Middle frontal gyrus (tissue), 1 donor: ENCODE results near the gene MARVELD2.
"Not testable (repeated sequence)": the region's sequence is repeated elsewhere in the genome, so short reads cannot be mapped to it uniquely, and the experiment has no call there.

Experiments
- DNase-seq: peaks from one replicate; pipeline ENCODE4 v3.0.0-alpha.2; 2015; ENCODE audit warnings: low spot score; ENCODE audit errors: extremely low spot score

The MARVELD2 gene, protein sequence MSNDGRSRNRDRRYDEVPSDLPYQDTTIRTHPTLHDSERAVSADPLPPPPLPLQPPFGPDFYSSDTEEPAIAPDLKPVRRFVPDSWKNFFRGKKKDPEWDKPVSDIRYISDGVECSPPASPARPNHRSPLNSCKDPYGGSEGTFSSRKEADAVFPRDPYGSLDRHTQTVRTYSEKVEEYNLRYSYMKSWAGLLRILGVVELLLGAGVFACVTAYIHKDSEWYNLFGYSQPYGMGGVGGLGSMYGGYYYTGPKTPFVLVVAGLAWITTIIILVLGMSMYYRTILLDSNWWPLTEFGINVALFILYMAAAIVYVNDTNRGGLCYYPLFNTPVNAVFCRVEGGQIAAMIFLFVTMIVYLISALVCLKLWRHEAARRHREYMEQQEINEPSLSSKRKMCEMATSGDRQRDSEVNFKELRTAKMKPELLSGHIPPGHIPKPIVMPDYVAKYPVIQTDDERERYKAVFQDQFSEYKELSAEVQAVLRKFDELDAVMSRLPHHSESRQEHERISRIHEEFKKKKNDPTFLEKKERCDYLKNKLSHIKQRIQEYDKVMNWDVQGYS

DNA sequence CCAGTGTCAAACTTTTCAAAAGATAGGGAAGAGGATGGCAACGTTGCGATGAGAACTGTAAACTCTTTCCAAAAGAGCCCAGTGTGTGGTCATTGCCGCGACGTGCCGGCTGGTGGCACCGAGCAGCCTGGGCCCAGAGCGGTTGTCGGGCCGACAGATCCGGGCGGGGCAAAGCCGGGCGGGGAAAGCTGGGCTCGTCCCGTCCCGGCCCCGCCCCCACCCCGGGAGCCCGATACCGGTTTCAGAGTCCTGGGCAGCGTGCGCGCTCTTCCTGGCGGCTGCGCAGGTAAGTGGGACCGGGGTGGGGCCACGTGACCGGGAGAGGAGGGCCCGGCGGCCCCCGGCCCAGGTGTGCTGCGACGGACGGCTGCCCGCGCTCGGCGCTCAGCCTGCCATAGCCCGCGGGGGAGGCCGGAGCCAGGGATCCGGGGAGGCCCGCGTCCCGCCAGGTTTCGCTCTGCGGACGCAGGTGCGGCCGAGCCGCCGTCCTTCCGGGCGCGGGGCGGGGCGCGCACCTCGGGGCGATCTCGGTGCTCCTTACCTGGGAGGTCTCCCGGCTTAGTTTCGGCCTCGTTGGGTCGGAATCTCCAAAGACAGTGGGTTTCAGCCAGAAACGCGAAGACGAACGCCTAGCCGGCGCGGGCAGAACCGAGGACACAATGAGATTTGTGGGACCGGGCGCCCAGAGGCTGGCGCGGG lies at the start of gene MARVELD2:
TSS of gene MARVELD2 (plus strand) at position 232 of the 699 bp plus-strand sequence. CDS start 4,270 bp downstream, outside the sequence.
- DNase-seq, result no peak

DNA sequence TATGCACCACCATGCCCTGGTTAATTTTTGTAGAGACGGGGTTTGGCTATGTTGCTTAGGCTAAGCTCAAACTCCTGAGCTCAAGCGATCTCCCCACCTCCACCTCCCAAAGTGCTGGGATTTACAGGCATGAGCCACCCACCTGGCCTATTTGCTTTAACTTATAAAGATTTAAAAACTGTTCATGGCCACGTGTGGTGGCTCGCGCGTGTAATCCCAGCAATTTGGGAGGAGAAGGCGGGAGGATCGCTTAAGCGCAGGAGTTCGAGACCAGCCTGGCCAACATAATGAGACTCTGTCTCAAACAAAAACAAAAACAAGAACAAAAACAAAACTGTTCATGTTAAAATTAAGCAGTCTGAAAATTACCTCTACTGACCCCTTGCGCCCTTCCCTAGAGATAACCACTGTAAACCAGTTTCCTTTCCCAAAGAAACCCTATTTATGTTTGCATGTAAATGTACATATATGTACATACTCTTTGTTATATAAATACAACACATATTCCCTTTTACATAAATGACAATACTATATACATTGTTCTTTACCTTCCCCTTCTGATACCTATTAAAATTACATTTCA lies 47.1 kb upstream of the MARVELD2 start:
- DNase-seq, result no peak

DNA sequence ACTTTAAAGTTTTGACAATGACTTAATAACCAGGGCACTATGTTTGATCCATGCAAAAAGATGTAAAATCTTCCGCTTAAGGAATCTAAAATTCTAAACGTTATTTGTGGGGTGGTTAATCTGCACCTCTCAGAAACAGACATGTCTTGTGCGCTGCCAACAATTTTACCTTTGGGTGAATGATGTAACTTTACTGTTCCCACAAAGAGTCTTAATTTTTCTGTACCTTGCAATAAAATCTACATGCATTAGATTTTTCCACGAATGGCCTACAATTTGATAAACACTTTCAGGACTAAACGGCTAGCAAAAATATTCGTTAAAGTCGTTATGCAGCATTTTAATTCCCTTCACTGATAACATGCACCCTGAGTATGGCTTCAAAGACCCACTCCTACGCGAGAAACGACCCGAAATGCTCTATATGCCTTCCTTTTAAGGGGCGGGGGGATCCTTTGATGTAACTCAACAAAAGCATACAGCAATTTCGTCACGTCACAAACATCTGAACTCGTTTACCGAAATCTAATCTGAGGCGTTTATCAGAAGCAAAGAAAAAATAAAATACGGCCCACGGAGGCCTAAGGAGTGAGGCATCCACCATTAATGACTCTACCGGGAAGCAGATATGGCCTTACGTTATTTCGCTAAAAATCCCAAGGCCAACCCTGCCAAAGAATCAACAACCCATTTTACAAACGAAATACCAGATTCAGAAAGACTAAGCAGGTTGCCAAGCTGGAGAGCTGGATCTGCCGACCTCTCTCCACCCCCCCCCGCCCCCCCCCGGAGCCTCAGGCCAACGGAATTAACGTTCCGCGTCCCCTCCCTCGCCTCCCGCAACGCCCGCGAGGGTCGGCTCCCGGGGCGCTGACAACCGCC lies 46.2 kb upstream of the MARVELD2 start:
- no peak for DNase-seq

DNA sequence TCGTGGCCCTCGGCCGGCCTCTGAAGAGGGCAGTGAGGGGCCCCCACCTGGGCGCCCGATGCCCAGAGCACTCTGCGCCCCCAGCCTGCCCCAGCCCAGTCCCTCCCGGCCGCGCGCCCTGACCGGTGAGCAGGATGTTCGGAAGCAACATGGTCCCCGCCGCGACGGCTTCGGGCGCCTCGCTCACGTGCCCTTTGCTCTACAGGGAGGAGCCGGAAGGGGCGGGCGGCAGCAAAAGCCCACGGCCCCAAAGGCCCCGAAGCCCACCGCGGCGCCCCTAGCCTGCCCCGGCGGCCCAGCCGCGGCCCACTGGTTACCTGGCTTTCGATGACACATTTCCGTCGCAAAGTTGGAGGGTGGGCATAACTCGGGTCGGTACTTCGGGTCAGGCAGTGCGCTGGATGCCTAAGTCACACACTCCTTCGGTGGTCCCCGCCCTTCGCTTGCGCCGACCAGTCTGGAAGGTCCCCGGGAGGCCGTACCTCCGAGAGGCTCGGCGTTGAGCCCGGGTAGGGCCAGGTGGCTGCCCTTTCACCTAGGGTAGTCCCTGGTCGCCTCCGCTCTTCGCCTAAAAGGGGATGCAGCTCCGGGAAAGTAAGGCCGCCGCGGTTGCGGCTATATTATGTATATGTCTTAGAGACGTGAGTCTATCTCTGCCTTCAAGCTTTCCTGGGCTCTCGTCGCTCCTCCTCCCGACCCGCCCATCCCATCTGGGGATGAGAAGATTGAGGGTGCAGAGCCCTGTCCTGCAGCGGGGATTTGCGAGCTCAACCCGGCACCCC lies 45.4 kb upstream of the MARVELD2 start, which contains the start of the genes AK6, RAD17 and TAF9:
TSS of gene AK6 (minus strand) at position 181 of the 782 bp plus-strand sequence. CDS start at position 151, 30 bp downstream.
TSS of gene RAD17 (plus strand) at position 479 of the 782 bp plus-strand sequence. CDS start 2,391 bp downstream, outside the sequence.
TSS of gene TAF9 (minus strand) at position 181 of the 782 bp plus-strand sequence. CDS start 3,783 bp downstream, outside the sequence.
- DNase-seq, result peak; percentile 75

DNA sequence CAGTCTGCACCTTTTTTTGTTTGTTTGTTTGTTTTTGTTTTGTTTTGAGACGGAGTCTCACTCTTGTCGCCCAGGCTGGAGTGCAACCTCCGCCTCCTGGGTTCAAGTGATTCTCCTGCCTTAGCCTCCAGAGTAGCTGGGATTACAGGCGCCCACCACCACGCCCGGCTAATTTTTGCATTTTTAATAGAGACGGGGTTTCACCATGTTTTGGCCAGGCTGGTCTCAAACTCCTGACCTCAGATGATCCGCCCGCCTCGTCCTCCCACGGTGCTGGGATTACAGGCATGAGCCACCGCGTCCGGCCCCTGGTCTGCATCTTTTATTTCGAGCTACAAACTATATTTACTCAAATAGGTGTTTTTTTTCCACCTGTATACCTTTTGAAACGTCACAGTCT lies 44.6 kb upstream of the MARVELD2 start:
- not testable (repeated sequence) for DNase-seq

DNA sequence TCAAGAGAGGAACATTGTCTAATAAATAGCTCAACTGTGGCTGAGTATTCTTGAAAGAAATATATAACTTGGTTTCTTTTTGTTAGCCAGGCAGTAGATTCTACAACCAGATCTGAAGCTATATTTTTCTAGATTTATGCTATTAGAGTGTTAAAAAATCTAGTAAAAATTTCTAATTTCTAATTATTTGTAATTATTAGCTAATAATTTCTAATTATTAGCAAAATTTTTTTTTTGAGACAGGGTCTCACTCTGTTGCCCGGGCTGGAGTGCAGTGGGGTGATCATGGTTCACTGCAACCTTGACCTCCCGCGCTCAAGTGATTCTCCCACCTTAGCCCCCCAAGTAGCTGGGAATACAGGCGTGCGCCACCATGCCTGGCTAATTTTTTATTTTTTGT lies 42.5 kb upstream of the MARVELD2 start:
- DNase-seq, result no peak

DNA sequence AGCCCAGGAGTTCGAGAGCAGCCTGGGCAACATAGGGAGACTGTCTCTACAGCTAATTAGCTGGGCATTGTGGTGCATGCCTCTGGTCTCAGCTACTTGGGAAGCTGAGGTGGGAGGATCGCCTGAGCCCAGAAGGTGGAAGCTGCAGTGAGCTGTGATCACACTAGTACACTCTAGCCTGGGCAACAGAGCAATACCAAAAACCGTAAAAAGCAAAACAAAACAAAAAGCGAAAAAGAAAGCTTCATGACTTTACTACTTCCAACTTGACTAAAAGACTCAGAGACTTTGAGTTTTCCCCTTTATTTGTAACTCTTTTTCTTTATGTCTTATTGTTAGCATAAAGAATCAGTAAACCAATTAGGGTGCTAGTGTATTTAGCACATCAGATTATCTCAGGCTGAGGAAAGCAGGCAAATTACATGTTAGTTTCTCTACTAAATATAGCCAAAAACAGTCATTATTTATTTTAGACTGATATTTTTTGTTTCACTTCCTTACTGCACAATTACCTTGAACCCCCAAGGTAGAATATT lies 39.9 kb upstream of the MARVELD2 start:
- no peak for DNase-seq

DNA sequence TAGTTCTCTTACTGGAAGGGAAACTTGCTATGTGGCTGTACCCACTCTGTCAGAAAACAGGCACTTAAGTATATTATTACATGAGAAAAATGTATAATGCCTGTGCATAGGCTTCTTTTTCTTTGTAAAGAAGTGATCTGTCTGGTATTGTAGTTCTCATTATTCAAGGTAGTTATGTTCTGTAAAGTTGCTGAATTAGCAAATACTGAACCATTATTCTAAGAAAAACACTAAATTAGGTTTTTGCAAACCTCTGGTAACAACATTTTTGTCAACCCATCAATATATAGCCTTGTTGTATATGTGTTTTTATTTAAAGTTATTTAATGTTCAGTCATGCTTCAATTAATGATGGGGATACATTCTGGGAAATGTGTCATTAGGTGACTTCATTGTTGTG lies 36.5 kb upstream of the MARVELD2 start:
- DNase-seq, result no peak

DNA sequence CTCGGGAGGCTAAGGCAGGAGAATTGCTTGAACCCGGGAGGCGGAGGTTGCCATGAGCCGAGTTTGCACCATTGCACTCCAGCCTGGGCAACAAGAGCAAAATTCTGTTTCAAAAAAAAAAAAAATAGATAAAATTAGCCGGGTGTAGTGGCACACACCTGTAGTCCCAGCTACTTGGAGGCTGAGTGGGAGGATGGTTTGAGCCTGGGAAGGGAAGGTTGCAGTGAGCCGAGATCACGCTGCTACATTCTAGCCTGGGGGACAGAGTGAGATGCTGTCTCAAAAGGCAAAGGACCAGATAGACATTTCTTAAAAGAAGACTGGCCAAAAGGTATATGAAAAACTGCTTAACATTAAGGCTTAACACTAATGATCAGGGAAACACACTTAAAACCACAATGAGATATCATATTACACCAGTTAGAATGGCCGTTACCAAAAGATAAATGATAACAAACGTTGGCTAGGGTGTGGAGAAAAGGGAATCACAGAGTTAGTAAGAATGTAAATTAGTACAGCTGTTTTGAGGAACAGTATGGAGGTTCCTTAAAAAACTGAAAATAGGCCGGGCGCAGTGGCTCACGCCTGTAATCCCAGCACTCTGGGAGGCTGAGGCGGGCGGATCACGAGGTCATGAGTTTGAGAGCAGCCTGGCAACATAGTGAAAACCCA lies 10.1 kb upstream of the MARVELD2 start:
- DNase-seq, result no peak

DNA sequence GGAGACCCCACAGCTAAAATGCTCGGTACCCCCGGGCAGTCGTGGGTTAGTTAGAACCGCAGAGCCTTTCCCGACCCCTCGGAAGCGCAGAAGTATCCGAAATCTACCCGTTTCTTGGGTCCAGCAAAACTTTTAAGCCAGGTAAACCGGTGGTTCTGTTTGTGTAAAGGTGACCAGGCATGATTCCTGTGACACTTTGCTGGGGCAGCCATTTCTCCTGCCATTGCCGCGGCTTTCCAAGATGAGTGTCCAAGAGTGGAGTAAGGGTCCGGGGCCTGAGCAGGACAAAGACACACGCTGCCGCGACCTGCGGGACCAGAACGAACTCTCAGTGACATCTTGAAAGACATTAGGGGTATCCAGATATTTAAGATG lies 655 bp downstream of the MARVELD2 start:
- DNase-seq, result no peak

DNA sequence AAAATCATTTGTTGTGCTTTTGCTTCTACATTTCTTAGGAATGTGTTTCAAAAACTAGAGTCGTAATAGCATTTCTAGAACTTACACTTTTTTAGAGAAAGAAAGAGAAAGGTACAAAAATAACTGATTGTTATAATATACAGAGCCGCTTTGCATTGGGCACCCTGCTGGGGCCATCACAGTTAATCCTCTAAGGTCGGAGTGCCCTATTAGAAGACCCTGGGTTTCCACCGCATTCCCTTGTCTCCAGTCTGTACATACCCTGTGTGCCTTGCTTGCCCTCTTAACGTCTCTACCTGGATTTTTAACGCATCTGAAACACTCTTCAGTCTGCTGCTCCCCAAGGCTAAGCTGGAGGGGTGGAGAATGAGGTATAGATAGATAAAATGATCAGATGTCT lies 1.3 kb downstream of the MARVELD2 start:
- DNase-seq, result no peak

DNA sequence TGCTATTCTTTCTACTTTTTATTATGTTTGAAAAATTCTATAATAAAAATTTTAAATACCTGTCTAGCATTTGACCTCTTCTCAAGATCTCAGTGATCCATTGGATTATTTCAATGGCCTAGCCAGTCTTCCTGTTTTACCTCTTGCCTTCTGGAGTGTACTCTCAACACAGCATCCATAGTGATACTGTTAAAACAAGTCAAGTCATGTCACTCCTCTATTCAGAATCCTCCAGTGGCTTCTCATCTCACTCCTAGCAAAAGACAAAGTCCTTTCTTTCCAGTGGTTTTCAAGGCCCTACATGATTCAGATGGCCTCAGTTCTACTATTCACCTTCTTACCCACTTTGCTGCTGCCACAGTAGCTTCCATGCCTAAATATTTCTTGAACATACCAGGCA lies 1.8 kb downstream of the MARVELD2 start:
- no peak for DNase-seq

DNA sequence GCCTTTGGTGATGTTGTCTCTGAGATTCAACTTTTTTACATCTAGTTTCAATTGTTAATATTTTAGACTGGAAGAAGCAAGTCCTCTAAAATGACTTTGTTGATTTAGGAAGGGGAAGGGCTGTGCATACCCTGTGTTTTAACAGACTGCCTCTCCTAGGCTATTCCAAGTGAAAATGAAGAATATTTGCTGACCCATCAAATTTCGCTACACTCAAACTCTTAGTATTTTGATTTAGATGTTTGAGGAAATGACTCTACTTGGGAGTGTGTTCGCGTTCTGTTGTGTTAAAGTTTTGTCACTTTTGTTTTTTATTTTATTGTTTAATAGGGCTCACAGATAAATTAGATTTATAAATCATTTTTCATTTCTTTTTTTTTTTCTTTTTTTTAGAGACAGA lies 3.6 kb downstream of the MARVELD2 start:
- DNase-seq, result no peak

DNA sequence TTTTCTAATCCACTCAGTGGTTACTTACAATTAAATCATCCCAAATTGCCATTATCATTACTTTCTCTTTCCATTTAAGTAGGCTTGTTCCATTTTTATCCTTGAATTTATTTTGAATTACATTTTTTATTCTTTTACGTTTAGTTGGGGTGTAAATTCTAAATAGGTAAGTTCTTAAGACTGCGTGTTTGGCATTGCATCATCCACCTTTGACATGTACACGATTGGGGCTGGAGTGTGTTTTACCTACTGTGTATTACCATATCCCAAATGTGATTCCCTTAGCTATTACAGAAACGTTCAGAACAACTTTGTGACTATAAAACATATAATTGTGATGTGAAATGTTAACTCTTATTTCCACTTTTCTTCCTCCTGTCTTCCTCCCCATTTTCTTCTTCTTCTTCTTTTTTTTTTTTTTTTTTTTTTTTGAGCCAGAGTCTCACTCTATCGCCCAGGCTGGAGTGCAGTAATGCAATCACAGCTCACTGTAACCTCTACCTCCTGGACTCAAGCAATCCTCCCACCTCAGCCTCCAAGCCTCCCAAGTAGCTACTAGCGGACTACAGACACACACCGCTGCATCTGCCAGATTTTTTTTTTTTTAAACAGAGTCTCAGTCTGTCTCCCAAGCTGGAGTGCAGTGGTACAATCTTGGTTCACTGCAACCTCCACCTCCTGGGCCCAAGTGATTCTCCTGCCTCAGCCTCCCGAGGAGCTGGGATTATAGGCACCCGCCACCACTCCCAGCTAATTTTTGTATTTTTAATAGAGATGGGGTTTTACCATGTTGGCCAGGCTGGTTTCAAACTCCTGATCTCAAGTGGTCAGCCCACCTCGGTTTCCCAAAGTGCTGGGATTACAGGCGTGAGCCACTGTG lies 16.7 kb downstream of the MARVELD2 start:
- DNase-seq, result no peak

DNA sequence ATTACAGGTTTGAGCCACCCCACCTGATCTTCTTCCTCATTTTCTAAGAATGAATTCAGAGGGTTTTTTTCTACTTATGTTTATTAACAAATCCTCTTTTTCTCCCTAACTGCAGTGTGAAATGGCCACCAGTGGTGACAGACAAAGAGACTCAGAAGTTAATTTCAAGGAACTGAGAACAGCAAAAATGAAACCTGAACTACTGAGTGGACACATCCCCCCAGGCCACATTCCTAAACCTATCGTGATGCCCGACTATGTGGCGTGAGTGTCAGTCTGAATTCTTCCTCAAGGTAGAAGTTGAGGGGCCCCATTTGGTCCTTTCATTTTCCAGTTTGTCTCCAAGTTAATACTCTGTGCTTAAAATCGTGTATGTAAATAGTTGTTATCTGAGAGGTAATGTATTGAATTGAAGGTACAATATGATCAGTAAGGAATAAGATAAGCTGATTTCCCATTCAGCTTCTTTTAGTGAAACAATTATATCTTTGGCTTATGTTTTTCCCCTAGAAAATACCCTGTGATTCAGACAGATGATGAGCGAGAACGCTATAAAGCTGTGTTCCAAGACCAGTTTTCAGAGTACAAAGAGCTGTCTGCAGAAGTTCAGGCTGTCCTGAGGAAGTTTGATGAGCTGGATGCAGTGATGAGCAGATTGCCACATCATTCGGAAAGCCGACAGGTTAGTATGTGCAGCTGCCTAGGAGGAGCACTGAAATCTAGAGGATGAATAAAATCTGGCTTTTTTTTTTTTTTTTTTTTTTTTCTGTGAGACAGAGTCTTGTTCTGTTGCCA lies 17.7 kb downstream of the MARVELD2 start:
- DNase-seq, result no peak

DNA sequence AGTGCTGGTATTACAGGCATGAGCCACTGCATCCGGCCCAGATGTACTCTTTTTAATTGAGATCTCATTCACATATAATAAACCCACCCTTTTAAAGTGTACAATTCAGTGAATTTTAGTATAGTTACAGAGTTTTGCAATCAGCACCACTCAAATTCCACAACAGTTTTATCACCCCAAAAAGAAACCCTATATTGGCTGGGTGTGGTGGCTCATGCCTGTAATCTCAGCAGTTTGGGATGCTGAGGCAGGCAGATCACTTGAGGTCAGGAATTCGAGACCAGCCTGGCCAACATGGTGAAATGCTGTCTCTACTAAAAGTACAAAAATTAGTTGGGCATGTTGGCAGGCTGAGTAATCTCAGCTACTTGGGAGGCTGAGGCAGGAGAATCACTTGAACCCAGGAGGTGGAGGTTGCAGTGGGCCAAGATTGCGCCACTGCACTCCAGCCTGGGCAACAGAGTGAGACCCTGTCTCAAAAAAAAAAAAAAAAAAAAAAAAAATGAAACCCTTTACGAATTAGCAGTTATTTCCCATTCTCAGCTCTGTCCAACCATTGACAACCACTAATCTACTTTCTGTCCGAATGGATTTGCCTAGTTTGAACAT lies 20.5 kb downstream of the MARVELD2 start:
- not testable (repeated sequence) for DNase-seq
